GM18861 (cell line): ENCODE data around the gene RAB3GAP1.
A peak's percentile ranks its signal among the peaks of the same experiment; 100 is the strongest.
"Not testable (repeated sequence)": the region's sequence is repeated elsewhere in the genome, so short reads cannot be mapped to it uniquely, and the experiment has no call there.

Experiments
- ATAC-seq: cut with Tn5 transposase; IDR thresholded peaks from one replicate; pipeline ENCODE4 v1.9.1; 2021; ENCODE audit not compliant: unreplicated experiment

RAB3GAP1 gene

GRCh38 chr2:135052997-135053474 lies 944 bp downstream of the RAB3GAP1 start:
- ATAC-seq: peak; percentile 28

GRCh38 chr2:135055182-135055786 lies 3.2 kb downstream of the RAB3GAP1 start:
- ATAC-seq: no peak

DNA sequence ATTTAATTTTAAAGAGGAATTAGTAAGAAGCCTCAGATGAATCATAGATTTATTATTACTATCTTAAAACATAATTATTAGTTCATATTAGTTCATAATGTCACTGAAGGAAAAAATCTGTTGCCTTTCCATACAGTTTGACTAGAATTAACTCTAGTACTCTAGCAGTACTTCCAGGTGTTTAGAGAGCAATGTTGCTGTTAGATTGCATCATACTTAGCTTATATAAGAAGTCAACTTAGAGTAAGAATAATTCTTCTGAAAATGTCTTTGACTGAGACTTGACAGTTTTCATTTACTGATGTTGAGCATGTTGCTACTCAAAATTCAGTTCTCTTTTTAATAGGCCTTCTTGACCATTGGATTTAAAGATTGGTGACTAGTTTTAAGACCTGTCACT lies 4.7 kb downstream of the RAB3GAP1 start:
- ATAC-seq: no peak

GRCh38 chr2:135059577-135059976 lies 7.5 kb downstream of the RAB3GAP1 start:
- ATAC-seq: no peak

DNA sequence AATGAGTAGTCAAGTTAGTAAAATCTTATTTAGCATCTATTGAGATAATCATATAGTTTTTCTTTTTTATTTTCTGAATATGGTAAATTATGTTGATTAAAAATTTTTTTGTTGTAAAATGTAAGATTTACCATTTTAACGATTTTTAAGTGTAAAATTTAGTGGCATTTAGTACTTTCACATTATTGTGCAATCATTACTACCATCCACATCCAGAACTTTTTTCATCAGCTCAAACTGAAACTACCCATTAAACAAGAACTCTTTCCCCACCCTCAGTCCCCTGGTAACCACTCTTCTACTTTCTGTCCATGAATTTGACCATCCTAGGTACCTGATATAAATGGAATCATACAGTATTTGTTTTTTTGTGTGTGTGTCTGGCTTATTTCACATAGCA lies 11.1 kb downstream of the RAB3GAP1 start:
- ATAC-seq: no peak

DNA sequence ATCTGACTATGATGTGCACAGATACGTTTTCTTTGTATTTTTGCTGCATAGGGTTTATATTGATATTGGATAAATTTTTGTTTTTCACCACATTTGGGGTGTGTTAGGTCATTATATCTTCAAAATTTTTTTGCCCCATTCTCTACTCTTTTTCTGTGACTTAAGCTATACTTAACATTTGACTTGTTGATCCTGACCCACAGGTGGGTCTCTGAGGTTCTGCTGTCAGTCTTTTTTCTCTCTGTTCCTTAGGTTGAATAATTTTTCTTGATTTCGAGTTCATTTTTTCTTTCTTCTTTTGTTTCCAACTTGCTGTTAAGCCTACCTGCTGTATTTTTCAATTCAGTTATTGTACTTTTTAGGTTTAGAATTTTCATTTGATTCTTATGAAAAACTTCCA lies 12.1 kb downstream of the RAB3GAP1 start:
- ATAC-seq: no peak

DNA sequence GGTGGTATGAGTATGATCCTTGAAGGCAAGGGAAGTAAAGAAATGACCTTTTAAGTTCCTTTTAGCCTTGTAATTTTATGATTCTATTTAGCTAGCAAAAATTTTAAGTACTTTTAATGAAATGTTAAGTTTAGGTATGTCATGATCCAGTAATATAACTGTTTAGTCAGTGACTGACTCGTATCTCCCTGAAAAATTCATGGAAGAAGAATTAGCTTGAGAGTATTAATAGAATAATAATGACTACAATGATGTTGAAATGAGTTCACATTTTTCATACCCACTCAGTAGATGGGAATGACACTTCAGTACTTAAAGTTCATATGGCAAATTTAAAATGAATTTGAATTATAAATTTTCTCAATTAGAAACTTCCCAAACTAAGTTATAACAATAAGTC lies 14.6 kb downstream of the RAB3GAP1 start:
- ATAC-seq: no peak

DNA sequence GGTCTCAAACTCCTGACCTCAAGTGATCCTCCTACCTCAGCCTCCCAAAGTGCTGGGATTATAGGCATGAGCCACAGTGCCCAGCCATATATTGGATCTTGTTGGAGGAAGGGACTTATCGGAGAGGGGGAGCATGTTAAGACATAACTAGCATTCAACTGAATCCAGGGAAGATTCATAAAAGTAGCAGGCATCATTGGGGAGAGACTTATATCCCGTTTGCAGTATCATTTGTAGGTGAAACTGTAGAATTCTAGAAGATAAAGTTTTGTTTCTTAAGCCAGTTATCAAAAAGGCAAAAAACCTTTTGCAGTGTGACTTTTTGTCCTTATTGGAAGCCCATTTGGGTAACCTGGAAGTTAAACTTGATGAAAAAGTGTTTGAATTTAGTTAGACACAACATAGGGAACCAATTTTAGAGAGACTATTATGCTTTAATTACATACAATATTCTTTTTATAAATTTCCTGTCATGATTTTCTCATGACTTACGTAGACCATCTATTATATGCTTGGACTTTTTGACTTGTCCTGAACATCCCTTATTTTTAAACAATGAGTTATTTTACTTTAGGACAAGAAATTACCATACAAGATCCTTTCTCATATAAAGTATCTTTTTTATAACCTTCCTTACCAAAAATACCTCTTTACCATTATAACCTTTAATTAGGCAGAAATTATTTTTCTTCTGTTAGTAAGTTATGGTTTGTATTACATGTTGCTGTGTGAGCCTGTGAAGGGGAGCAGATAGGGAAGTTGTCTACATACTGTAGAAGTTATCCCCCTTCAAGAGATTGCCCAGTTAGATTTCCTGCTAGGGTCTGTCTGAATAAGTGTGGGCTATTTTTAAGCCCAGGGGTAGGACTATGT lies 20.3 kb downstream of the RAB3GAP1 start:
- no peak for ATAC-seq

- ATAC-seq: no peak
Measured at GRCh38 chr2:135074216-135074615, 22.1 kb downstream of the RAB3GAP1 start.

GRCh38 chr2:135076556-135076955 lies 24.5 kb downstream of the RAB3GAP1 start:
- ATAC-seq: no peak

DNA sequence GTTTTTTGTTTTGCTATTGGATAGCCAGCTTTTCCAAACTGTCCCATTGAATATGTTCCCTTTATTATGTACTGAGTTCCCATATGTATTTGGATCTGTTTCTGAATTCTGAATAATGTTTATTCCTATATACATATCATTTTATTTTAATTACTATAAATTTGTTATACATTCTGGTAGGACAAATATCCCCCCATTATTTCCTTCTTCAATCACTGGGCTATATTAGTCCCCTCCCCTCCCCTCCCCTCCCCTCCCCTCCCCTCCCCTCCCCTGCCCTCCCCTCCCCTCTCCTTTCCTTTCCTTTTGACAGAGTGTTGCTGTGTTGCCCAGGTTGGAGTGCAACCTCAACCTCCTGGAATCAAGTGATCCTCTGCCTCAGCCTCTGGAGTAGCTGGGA lies 26.3 kb downstream of the RAB3GAP1 start:
- no peak for ATAC-seq

- ATAC-seq: no peak
Measured at GRCh38 chr2:135086222-135086621, 34.1 kb downstream of the RAB3GAP1 start.

GRCh38 chr2:135089597-135089996 lies 37.5 kb downstream of the RAB3GAP1 start:
- not testable (repeated sequence) for ATAC-seq

GRCh38 chr2:135091681-135092080 lies 39.6 kb downstream of the RAB3GAP1 start:
- no peak for ATAC-seq

GRCh38 chr2:135093193-135093592 lies 41.1 kb downstream of the RAB3GAP1 start:
- ATAC-seq: no peak

GRCh38 chr2:135093670-135094330 lies 41.7 kb downstream of the RAB3GAP1 start:
- ATAC-seq: no peak

DNA sequence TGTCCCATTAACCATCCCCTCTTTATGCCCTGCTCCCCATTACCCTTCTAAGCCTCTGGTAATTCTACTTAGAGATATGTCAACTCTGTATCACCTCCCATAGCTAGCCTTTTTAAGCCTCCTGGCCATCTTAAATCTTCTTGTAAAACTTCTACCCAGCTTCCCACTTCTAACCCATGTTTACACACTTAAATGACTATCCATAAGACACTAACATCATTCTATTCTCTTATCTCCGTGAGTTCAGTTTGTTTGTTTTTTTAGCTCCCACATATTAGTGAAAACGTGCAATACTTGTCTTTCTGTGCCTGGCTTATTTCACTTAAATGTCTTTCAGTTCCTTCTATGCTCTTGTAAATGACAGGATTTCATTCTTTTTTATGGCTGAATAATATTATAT lies 42.4 kb downstream of the RAB3GAP1 start:
- ATAC-seq: no peak

DNA sequence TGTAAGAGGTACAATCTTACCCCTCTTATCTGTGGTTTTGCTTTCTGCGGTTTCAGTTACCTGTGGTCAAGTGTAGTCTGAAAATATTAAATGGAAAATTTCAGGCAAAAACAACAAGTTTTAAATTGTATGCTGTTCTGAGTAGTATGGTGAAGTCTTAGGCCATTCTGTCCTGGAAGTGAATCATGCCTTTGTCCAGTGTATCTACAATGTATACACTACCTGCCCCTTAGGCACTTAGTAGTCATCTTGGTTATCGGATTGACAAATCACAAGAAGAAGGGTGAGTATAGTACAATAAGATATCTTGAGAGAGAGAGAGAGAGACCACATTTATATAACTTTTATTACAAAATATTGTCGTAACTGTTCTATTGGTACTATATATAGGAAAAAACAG lies 43.5 kb downstream of the RAB3GAP1 start:
- no peak for ATAC-seq

GRCh38 chr2:135096665-135097446 lies 44.8 kb downstream of the RAB3GAP1 start:
- no peak for ATAC-seq

DNA sequence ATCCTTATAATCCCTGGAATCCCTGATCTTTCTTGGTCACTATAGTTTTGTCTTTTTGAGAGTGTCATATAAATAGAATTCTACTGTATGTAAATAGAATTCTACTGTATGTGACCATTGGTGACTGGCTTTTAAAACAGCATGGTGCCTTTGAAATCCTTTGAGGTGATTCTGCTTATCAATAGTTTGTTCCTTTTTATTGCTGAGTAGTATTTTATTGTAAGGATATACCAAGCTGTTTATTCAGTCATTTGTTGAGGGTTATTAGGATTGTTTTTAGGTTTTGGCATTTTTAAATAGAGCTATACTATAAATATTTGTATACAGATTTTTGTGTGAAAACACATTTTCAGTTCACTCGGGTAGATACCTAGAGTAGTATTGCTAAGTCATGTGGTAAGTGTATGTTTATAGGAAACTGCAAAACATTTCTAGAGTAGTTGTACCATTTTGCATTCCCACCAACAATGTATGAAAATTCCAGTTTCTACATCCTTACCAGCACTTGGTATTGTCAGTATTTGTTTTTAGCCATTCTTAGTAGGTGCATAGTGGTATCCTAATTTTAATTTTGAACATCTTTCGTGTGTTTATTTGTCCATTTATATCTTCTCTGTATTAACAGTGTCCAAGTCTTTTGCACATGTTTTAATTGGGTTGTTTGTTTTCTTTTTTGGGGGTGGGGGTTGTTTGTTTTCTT lies 45.6 kb downstream of the RAB3GAP1 start:
- no peak for ATAC-seq
